GM13976 (cell line): ENCODE data around the gene MAN1C1.

Experiments
- DNase-seq: peaks from one replicate; pipeline ENCODE4 v3.0.0; 2012; ENCODE audit warnings: low spot score
- in situ Hi-C: fragments of 300-500 bp; cut with MboI; formaldehyde crosslinking; loops from one replicate; pipeline ENCODE4 v1.12.0; 2022; ENCODE audit warnings: low sequenced_read_pairs, mixed read lengths, inconsistent platforms; ENCODE audit not compliant: unreplicated experiment
- TF ChIP-seq, protein P1 (sequence below): IDR thresholded peaks from 2 replicates; pipeline ENCODE4 v1.5.1; 2012; ENCODE audit warnings: borderline replicate concordance, mild to moderate bottlenecking; ENCODE audit not compliant: insufficient read depth; ENCODE audit errors: extremely low read depth, missing control alignments, control extremely low read depth

MAN1C1 gene

DNA sequence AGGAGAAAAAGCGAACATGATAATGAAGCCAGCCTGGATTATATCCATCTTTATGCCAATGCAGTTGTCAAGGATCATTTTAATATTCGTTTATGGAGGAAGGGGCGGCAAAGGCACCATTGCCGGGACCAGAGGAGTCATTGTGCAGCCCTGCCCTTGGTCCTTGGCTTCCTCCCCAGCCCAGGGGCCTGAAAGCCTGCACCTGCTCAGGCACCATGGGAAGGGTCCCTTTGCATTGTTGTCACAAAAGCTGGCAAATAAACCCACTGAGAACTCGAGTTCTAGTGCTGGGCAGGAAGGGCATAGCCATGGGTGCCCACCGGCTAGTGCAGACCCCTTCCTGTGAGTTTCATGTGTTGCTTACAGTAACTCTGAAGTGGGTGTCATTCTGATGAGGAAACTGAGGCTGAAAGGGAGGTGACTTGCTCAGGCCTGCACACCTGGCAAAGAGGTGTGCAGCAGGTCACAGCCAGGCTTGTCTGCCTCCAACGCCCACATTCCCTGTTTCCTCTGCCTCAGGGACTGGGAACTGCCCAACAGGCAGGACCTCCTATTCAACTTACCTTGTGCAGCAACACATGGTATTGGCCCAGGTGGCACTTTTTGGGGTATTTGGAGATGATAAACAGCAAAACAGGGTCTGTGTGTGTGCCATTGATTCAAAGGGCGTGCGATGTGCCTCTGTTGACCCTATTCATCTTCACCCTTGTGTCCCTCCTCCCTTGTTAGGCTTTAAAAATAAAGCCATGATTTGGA, 84.6 kb downstream of the MAN1C1 start:
- no peak for DNase-seq
- in situ Hi-C loops: no loop called here
- TF ChIP-seq, protein P1, sequence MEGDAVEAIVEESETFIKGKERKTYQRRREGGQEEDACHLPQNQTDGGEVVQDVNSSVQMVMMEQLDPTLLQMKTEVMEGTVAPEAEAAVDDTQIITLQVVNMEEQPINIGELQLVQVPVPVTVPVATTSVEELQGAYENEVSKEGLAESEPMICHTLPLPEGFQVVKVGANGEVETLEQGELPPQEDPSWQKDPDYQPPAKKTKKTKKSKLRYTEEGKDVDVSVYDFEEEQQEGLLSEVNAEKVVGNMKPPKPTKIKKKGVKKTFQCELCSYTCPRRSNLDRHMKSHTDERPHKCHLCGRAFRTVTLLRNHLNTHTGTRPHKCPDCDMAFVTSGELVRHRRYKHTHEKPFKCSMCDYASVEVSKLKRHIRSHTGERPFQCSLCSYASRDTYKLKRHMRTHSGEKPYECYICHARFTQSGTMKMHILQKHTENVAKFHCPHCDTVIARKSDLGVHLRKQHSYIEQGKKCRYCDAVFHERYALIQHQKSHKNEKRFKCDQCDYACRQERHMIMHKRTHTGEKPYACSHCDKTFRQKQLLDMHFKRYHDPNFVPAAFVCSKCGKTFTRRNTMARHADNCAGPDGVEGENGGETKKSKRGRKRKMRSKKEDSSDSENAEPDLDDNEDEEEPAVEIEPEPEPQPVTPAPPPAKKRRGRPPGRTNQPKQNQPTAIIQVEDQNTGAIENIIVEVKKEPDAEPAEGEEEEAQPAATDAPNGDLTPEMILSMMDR: no peak

DNA sequence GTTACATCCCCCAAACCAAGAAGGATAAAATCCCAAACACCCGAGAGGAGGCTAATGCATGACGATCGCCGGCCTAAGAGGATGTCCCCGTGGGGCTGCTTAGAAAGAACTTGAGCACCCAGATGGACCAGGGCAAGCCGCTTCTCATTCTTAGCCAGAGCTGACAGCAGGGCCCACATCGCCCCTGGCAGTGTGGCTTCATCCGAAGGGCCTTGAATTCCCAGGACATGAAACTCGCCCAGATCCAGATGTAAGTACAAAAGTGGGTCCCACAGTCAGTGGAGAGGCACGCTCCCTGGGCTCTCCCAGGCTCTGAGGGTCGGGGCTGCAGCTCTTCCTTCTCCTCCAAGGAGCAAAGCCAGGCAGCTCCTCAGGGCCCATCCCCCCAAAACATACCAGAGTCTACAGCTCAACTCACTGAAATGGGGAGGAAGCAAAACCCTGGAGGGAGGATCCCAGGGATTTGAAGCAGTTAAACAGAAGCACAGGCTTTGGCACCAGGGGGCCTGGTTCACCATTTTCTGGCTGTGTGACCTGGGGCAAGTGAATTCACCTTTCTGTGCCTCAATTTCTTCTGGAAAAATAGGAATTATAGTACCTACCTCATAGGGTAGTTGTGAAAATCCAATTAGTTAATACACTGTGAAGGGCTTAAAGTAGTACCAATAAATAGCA, 85.6 kb downstream of the MAN1C1 start:
- TF ChIP-seq, protein P1: no peak
- DNase-seq: no peak
- in situ Hi-C loops: no loop called here

DNA sequence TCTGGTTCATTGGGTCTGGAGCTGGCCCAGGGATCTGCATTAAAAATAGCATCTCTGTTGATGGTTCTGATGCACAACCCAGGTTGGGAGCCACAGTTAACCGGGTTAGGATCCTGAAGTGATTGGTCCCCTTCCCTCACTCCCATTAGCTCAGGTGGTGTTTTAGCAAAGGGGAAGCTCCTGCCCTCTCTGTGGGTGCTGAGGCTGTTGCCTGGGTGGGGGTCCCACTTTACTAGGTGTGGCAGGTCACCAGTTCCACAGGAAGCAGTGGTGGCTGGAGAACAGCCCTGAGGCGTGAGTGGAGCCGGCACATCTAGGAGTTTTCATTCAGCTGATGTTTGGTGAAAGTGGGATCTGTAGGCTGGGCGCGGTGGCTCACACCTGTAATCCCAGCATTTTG, 86.5 kb downstream of the MAN1C1 start:
- DNase-seq: no peak
- TF ChIP-seq, protein P1: no peak
- in situ Hi-C loops: no loop called here

DNA sequence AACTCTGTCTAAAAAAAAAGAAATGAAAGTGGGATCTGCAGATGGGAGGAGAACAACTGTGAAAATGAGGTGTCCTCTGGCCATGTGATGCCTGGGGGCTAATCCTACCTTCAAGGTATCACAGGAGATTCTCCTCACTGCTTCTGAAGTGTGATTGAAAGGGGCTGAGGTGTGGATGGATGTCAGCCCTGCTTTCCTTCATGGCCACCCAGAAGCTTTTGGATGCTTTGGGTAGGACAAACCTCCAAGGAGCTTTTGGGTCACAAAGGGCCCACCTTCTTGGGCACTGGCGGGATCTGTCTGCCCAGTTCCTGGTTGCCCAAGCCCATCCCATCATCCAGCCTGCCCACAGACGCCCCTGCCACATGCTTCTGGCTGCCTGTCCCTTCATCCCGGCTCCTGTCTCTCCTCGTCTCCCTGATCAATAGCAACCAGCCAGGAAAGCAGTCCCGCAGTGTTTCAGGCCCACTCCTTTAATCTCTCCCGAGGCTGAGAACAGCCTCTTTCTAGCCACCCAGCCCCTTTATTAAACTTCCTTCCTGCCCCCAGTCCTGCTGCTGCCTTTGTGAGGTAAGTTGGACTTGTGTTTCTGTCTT, 87.2 kb downstream of the MAN1C1 start:
- in situ Hi-C loops: no loop called here
- no peak for DNase-seq
- TF ChIP-seq, protein P1: no peak

DNA sequence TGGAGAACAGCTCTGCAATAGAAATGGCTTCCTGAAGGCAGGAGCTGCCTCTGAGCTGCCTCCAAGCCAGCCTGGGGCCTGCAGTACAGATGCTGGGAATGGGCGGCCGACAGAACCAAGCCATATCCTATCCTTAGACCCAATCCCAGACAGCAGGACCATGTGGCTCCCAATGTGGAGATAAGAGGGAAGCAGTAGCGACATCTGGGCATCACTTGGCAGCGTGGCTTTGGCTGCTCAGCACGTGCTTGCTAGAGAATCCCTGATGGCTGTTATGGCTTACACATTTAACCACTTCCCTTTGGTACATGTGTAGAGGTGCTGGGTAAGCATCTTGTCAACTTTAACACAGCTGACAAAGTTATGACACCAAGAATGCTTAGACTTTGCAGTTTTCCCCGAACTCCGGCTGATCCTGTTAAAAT, 87.7 kb downstream of the MAN1C1 start:
- DNase-seq: no peak
- TF ChIP-seq, protein P1: no peak
- in situ Hi-C loops: no loop called here

DNA sequence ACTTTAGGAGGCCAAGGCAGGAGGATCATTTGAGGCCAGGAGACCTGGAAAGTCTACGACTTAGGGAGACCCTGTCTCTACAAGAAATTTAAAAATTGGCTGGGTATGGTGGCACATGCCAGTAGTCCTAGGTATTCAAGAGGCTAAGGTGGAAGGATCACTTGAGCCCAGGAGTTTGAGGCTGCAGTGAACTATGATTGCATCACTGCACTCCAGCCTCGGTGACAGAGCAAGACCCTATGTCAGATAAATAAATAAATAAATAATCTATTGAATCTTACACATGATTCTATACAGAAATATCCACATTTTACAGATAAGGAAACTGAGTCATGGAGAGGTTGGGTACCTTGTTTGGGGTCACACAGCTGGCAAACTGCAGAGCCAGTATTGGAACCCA, 89.1 kb downstream of the MAN1C1 start:
- no peak for DNase-seq
- TF ChIP-seq, protein P1: no peak
- in situ Hi-C loops: no loop called here
